GM19043 (cell line): ENCODE measurements around the gene PRM1.
"Not testable (repeated sequence)": the region's sequence is repeated elsewhere in the genome, so short reads cannot be mapped to it uniquely, and the experiment has no call there.

Experiments
- ATAC-seq: cut with Tn5 transposase; IDR thresholded peaks from one replicate; pipeline ENCODE4 v1.9.1; 2021; ENCODE audit warnings: low read depth; ENCODE audit not compliant: unreplicated experiment

The PRM1 gene

DNA sequence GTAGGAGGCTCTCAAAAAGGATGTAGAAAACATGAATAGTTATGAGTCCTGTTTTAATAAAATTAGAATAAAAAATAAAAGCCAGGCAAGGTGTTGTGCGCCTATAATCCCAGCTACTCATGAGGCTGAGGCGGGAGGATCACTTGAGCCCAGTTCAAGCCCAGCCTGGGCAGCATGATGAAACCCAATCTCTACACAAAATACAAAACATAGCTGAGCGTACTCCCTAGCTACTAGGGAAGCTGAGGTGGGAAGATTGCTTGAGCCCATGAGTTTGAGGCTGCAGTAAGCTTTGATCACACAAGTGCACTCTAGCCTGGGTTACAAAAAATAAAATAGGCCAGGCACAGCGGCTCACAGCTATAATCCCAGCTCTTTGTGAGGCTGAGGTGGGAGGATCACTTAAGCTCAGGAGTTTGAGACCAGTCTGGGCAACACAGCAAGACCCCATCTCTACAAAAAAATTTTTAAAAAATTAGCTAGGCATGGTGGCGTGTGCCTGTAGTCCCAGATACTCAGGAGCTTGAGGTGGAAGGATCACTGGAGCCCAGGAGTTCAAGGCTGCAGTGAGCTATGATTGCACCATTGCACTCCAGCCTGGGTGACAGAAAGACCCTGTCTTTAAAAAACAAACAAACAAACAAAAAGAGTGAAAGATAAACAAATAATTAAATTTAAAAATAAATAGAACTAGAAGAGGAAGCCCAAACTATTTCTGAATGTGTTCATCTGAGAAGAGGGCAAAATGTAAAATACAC, 17.2 kb upstream of the PRM1 start:
- ATAC-seq: no peak

DNA sequence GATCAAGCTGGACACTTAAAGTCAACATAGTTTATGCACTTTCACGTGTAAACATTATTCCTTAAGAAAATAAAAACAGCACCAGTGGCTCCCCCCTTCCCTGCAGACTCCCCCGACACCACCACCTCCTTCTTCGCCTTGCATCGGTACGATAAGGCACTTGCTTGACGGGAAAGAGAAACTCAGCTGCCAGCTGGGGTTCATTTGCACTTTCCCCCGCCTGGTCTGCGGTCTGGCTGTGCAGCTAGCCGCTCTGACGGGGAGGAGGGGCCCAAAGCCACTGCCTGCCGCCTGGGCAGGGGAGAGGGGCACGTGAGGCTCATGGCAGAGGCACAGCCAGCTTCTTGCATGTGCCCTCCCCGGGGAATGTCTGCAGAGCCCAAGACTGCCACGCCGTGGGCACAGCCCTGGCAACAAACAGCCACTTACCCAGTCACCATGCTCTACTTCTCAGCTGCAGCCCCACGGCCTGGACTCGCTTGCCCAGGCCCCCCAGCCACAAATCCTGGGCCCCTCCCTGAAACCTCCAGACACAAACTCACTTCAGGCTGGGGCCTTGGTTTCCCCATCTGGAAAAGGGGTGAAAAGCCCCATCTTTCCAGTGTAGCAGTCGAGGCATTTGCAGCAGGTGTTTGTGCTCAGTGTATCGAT, 16.5 kb upstream of the PRM1 start:
- peak; percentile 65 for ATAC-seq

DNA sequence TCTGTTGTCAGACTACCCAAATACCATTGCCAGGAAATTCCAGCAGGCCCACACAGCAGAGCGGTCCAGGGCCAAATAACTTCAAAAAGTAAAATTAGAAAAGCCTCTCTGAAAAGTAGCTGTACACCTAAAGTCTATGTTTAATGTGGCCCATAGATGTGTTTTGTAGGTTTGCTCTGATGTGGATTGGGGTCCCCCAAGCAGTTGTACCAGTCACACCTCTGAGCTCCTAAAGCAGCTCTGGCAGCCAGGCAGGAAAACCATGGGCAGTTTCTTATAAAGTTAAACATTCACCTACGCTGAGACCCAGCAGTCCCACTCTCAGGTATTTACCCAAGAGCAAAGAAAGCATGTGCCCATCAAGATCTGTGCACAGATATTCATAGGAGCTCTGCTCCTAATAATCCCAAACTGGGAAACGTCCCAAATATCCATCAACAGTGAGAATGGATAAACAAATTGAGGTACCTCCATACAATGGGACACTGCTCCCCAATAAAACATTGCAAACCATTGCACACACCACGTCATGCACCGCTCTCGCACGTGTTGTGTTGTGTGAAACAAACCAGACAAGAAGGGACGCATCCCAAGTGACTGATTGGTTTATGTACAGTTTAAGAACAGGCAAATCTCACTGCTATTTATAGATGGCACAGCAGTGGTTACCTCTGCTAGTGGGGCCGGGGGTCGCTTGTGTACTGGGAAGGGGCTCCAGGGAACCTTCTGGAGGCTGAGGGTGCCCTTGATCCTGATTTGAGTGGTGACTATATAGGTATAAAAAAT, 15.8 kb upstream of the PRM1 start:
- ATAC-seq: no peak

DNA sequence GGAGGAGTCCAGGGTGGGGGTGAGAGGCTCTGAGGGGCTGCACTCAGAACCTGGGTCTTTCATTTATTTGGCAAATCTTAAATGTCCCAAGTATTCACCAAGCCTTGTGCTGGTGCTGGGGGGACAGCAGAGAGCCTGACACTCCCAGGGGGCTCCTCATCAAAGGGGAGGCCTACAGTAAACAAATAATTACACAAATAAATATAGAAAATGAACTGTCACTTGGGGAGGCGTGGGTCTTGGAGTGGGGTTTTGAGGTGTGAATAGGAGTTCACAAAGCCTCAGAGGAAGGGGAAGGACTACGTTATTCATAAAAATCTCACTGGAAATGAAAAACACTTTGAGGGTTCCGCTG, 15.2 kb upstream of the PRM1 start:
- no peak for ATAC-seq

DNA sequence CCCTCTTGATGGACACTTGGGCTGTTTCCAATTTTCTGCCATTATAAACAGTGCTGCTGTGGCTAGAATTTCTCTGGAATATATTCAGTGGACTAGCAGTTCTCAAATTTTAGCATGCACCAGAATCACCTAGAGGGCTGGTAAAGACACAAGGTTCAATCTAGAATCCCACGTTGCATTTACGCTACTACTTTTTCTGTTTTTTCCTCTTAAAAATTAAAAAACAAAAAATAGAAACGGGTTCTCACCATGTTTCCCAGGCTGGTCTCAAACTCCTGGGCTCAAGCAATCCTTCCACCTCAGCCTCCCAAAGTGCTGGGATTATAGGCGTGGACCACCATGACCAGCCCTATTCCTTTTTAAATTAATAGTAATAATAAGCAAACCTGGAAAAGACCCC, 14.5 kb upstream of the PRM1 start:
- ATAC-seq: no peak

DNA sequence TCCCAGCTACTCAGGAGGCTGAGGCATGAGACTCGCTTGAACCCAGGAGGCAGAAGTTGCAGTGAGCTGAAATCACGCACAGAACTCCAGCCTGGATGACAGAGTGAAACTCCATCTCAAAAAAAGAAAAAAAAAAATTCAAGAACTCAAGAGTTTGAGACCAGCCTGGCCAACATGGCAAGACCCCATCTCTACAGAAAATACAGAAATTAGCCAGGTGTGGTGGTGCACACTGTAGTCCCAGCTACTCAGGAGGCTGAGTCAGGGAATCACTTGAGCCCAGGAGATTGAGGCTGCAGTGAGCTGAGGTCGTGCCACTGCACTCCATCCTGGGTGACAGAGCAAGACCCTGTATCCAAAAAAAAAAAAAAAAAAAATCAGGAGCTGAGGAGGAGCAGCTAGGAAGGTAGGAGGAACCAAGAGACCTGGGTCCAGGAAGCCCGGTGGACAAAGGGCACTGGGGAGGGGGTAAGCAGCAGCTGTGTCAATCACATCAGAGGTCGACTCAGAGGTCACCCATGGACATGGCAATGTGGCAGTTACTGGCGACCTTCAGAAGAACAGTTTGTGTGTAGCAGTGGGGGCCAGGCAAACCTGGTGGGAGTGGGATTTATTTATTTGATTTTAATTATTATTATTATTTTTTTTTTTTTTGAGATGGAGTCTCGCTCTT, 11.1 kb upstream of the PRM1 start:
- no peak for ATAC-seq

DNA sequence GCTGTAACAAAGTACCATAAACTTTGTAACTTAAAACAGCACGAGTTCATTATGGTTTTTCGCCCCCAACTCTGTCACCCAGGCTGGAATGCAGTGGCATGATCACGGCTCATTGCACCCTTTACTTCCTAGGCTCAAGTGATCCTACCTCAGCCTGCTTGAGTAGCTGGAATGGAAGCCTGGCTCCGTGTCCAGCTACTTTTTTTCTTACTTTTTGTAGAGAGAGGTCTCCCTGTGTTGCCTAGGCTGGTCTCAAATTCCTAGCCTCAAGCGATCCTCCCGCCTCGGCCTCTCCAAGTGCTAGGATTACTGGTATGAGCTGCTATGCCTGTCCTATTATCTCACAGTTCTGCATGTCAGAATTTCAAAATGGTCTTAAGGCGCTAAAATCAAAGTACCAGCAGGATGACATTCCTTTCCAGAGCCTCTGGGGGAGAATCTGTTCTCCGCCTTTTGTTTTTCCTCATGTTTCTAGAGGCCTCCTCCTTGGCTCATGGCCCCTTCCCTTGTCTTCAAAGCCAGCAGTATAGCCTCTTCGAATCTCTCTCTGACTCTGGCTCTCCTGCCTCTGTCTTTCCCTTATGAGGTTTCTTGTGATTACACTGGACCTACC, 10.1 kb upstream of the PRM1 start:
- ATAC-seq: no peak

DNA sequence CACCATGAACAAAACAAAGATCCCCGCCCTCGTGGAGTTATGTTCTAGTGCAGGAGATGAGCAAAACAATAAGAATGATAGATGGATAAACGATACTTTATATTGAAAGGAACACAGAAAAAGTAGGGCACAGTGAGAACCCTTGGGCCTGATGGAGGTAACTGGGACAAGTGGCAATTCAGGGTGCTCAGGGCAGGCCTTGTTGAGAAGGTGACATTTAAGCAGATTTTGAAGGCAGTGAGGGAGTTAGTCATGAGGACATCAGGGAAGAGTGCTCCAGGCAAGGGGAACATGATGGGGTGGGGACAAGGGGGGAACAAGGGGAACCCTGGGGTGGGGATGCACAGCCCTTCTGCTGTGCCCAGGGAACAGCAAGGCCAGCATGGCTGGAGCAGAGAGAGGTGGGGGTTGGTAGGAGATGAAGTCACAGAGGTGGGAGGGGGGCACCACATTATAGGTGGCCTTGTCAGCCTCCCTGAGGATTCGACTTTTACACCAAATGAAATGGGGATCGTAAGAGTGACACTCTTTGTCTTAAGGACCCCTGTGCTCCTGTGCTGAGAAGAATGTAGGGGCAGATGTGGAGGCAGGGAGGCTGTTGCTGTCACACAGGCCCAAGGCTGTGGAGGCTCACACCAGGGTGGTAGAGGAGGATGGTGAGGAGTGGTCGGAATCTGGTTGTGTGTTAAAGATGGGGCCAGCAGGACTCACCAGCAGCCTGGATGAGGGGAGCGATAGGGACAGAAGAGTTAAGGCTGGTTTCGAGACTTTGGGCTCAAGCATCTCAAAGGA, 9.2 kb upstream of the PRM1 start:
- no peak for ATAC-seq

DNA sequence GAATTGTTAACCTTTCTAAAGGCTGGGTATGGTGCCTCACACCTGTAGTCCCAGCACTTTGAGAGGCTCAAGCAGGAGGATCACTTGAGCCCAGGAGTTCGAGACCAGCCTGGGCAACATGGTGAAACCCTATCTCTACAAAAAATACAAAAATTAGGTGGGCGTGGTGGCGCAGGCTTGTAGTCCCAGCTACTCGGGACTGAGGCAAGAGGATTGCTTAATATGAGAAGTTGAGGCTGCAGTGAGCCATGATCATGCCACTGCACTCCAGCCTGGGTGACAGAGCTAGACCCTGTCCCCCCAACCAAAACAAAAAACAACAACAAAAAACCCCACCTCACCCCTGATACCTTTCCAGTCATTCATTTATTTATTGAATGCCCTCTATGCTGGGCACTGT, 8.6 kb upstream of the PRM1 start:
- not testable (repeated sequence) for ATAC-seq

DNA sequence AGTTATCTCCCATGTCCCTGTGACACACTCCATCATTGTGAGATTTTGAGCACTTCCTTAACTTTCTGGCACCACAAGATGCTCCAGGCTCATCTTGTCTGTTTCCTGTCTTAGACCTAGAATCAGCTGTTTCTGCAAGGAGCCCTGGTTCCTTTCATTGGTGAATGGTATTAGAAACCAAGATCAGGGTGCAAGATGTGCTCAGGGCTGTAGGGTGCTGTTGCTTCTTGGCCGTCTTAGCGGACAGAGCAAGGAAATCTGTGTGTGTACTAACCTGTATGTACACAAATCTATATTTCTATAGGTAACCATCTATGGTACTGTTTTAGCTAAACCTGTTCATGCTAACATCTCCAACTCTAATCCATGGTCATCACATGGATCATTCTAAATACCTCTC, 8.1 kb upstream of the PRM1 start:
- no peak for ATAC-seq

DNA sequence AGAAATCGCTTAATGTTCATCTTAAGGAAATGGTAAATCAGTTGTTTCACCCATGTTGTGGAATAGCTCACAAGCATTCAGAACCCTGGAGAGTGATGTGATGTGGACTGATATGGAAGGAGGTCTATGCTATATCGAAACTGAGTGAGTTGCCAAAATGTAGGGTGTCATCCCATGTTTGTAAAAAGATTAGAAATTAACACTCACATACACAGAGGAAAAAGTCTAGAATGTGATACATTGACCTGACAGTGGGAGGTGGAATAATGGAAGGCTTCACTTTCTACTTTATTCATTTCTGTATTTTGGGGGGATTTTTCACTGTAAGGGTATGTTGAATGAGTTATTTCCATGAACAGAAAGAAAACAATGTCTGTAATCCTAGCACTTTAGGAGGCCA, 4.7 kb upstream of the PRM1 start:
- no peak for ATAC-seq

DNA sequence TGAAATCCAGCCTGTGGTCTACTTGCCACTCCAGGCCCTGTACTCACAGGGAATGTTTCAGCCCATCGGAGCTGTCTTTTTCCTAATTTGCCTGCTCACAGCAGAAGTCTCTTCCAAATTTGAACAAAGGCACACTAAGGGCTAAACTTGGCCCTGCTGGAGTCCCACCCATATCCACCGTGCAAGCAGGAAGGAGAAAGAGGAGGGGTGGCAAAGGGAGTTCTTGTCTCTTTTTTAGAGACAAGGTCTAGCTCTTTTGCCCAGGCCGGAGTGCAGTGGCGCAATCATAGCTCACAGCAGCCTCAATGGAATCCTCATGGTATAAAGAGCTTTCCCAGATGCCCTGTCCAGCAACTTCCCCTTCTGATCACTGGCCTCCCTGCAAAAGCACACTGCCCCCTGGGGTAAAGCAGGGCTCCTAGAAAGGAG, 2.7 kb upstream of the PRM1 start:
- no peak for ATAC-seq

DNA sequence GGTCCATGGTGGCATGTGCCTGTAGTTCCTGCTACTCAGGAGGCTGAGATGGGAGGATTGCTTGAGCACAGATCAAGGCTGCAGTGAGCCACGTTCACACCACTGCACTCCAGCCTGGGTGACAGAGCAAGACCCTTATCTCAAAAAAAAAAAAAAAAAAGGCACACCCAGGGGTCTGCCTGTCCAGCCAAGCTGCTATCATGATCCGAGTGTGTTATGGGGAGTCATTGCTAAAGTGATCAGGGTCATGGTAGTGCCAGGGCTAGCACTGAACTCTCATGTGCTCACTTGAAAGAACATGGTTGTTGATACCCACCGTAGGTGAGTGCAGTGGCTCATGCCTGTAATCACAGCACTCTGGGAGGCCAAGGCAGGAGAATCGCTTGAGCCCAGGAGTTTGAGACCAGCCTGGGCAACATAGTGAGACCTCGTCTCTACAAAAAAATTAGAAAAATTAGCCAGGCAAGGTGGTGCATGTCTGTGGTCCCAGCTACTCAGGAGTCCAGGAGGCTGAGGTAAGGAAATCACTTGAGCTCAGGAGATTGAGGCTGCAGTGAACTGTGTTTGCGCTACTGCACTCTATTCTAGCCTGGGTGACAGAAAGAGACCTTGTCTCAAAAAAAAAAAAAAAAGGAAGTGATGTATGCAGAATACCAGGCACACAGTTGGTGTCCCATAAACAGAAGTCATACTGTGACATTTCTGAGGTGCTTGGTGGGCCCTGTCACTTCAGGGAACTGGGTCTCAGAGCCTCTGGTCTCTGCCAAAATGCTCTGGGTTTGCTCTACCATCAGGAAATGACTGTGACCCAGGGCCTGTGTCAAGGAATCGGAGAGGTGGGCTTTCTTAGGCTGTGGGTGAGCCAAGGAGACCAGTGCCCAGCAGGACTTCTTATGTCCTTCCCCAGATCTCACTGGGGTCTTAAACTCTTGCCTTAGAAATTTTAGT, 2.2 kb downstream of the PRM1 start:
- no peak for ATAC-seq

DNA sequence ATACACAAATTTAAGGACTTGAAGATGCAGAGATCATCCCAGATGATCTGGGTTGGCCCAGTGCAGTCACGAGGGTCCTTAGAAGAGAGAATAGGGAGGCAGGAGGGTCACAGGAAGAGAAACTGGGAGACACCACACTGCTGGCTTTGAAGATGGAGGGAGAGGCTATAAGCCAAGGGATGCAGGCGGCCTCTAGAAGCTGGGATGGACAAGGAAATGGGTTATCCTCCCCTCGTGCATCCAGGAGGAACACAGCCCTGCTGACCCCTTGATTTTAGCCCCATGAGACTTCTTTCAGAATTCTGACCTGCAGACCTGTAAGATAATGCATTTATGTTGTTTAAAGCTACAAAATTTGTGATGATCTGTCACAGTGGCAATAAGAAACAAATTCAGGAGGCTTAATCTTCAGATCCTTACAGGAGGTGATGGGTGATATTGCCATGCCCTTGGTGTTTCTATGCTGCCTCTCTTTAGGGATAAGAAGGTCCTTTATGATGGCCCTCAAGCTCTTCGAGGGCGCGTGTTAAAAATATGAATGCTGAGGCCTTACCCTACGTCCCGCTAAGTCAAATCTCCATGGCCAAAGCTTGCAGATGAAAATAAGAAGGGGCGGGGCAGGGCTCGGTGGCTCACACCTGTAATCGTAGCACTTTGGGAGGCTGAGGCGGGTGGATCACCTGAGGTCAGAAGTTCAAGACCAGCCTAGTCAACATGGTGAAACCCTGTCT, 3.4 kb downstream of the PRM1 start:
- no peak for ATAC-seq

DNA sequence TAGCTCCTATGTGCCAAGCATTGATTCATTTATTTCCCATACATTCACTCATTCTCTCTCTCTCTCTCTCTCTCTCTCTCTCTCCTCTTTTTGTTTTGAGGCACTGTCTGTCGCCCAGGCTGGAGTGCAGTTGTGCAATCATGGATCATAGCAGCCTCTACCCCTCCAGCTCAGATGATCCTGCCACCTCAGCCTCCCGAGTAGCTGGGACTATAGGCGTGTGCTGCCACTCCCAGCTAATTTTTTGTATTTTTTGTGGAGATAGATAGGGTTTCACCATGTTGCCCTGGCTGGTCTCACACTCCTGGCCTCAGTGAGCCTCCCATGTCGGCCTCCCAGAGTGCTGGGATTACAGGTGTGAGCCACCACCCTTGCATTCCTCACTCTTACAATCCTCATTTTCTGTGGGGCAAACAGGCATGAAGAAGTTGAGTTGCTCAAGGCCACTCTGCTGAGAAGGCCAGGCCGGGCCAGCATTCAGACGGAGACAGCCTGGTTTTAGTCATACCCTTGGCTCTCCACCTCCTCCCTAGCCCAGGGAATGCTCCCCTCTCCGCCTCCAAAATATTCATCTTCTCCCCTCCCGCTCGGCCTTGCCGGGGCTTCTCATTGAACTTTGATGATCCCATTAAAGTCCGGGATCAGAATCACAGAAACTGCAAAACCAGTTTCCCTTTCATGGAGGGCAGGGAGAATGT, 4.1 kb downstream of the PRM1 start:
- ATAC-seq: no peak

DNA sequence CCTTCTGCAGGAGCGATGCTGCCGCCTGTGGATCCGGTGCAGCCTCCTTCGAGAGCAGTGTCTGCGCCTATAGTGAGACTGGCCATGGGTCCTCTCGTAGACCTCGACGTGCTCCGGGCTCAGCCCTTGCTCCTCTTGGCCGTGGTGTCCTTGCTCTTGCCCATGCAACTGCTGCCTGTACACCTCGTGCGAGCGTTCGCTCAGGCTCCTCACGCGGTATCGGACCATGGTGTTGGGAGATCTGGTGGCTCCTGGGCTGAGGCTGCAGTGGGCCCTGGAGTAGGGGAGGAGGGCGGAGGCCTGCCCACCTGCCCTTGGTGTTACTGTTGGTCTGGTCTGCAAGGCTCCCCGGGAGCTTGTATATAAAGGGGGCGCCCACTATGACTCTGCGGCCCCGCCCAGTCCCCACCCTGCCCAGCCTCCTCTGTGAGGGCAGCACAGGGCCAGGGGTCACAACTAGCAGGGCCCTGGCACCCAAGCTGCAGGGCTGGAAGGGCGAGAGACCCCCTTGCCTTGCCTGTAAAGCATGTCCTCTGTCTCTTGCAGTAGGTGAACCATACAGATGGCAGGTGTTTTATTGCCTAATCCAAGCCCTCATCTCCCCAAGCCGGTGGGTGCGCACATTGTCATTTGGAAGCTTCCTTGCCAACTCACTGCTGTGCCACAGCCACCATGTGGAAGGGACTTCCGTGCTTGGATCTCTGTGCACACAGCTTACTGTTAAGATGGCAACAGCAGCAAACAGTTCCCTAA, 4.8 kb downstream of the PRM1 start, which contains the start of gene PRM2:
Gene PRM2 (minus strand): TSS at position 338 of the 753 bp plus-strand sequence. CDS start 110 bp downstream, at position 228.
- no peak for ATAC-seq

DNA sequence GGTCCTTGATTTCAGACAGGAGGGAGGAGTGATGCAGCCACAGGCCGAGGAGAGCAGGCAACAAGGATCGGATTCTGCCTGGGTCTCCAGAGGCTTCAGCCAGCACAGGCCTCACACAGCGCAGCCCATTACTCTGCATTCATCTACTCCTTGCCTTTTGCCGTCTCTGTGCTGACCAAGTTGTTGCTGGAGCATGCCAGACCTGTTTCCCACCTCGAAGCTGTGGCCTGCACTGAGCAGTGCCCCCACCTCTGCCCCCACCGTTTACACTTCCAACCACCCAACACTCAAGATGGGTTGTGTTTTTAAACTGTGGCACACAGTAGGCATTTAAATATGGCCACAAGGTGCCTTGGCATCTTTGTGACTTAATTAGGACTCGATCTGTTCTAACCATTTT, 6.2 kb downstream of the PRM1 start:
- no peak for ATAC-seq
